RWPE2 (cell line): Measurements from ENCODE around the gene ITGB6.

Source experiments
- ATAC-seq: fragments of 200-7000 bp; cut with Tn5 transposase; 3 replicates; pipeline ENCODE4 v1.9.1; 2021; ENCODE audit warnings: low read depth
- DNase-seq: peaks from one replicate; pipeline ENCODE4 v3.0.0-alpha.2; 2020; ENCODE audit warnings: low spot score
- H3K27ac ChIP-seq: fragments of 450-650 bp; 2 replicates; pipeline ENCODE4 v1.5.1; 2017; ENCODE audit warnings: mild to moderate bottlenecking; ENCODE audit not compliant: poor library complexity, severe bottlenecking
- H3K27me3 ChIP-seq: fragments of 250-450 bp; sonication (Bioruptor Pico); 2 replicates; pipeline ENCODE4 v1.5.1; 2021; ENCODE audit warnings: mild to moderate bottlenecking, moderate library complexity; ENCODE audit not compliant: insufficient read depth, poor library complexity, severe bottlenecking
- H3K36me3 ChIP-seq: fragments of 250-450 bp; sonication (Bioruptor Pico); 2 replicates; pipeline ENCODE4 v1.5.1; 2020; ENCODE audit warnings: low read depth, mild to moderate bottlenecking, moderate library complexity
- H3K4me1 ChIP-seq: fragments of 250-450 bp; sonication (Bioruptor Pico); 2 replicates; pipeline ENCODE4 v1.5.1; 2021; ENCODE audit warnings: mild to moderate bottlenecking, moderate library complexity; ENCODE audit not compliant: insufficient read depth, poor library complexity, severe bottlenecking
- H3K4me3 ChIP-seq: fragments of 250-450 bp; sonication (Bioruptor Pico); 2 replicates; pipeline ENCODE4 v1.5.1; 2021; ENCODE audit warnings: mild to moderate bottlenecking, moderate library complexity; ENCODE audit not compliant: severe bottlenecking
- H3K9me3 ChIP-seq: fragments of 250-450 bp; sonication (Bioruptor Pico); 2 replicates; pipeline ENCODE4 v1.5.1; 2021; ENCODE audit warnings: mild to moderate bottlenecking, moderate library complexity; ENCODE audit not compliant: severe bottlenecking
- CTCF ChIP-seq: fragments of 450-650 bp; IDR thresholded peaks from one replicate; pipeline ENCODE4 v1.5.1; 2017; ENCODE audit warnings: mild to moderate bottlenecking, moderate library complexity; ENCODE audit not compliant: poor library complexity, severe bottlenecking

Gene ITGB6

GRCh38 chr2:160096409-160096808 lies 103.7 kb downstream of the ITGB6 start:
- Histone ChIP-seq H3K36me3 (peaks cover 21% of the 10 kb centered on the region), H3K4me3 (no peak overlapping the region), H3K9me3 (no peaks in the 10 kb centered on the region), H3K4me1 (peaks cover 7% of the 10 kb centered on the region), H3K27ac (peak overlapping the region; percentile 4), H3K27me3 (no peaks in the 10 kb centered on the region)
- DNase-seq (no peak), ATAC-seq (peak; percentile 58)
- TF ChIP-seq CTCF = no peak

DNA sequence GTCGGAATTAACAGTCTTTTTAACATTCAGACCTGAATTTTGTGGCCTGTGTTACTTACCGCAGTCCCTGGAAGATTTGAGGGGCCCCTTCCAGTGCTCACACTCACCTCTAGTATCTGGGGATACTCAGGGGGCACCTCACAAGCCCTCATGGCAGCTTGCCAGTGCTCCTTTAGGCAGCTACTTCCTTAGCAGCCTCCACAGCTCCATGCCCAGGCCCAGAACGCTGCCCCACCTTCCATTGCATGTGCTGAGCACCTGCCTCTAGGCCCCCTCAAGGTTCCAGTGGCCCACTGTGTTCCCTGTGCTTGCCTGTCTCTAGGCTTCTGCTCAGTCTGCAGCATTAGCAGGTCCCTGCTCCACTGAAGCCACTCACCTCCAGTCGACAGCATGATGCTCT lies 107.6 kb downstream of the ITGB6 start:
- Histone ChIP-seq H3K27ac (peak overlapping the region; percentile 89), H3K4me1 (peaks cover 12% of the 10 kb centered on the region), H3K4me3 (no peak overlapping the region), H3K9me3 (peaks cover 18% of the 10 kb centered on the region), H3K27me3 (no peaks in the 10 kb centered on the region), H3K36me3 (no peaks in the 10 kb centered on the region)
- DNase-seq (no peak), ATAC-seq (no peak)
- no peak for TF ChIP-seq CTCF

- Histone ChIP-seq H3K27ac (peak overlapping the region; percentile 89), H3K27me3 (no peaks in the 10 kb centered on the region), H3K4me1 (peaks cover 12% of the 10 kb centered on the region), H3K9me3 (peaks cover 26% of the 10 kb centered on the region), H3K4me3 (no peak overlapping the region), H3K36me3 (no peaks in the 10 kb centered on the region)
- no peak for TF ChIP-seq CTCF
- no peak for DNase-seq
- peak; percentile 78 for ATAC-seq
Measured at GRCh38 chr2:160091381-160091780, 108.7 kb downstream of the ITGB6 start.

GRCh38 chr2:160087854-160088745 lies 112.0 kb downstream of the ITGB6 start:
- ATAC-seq (no peak), DNase-seq (no peak)
- TF ChIP-seq CTCF = peak; percentile 16
- peaks cover 12% of the 10 kb centered on the region for H3K4me1 ChIP-seq
- H3K27ac ChIP-seq = no peak overlapping the region
- H3K4me3 ChIP-seq = no peak overlapping the region
- H3K9me3 ChIP-seq = peaks cover 29% of the 10 kb centered on the region
- H3K36me3 ChIP-seq = no peaks in the 10 kb centered on the region
- H3K27me3 ChIP-seq = no peaks in the 10 kb centered on the region

DNA sequence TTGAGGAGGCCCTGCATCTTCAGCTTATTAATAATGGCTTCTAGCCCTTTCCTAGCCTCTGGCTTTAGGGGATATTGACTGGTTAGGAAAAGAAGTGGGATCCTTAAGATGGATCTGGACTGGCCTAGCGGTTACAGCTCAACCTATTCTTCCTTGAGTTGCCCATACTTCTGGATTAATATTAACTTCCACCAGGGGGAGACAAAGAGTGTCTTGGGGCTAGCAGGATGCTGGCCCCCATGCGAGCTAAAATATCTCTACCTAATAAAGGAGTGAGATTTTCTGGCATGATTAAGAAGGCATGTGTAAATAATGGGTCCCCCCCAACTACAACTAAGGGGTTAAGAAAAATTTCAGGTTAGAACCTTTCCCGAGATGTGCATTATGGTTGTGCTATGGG lies 114.4 kb downstream of the ITGB6 start:
- no peaks in the 10 kb centered on the region for H3K27me3 ChIP-seq
- no peak overlapping the region for H3K27ac ChIP-seq
- ATAC-seq = no peak
- no peak overlapping the region for H3K4me3 ChIP-seq
- peaks cover 29% of the 10 kb centered on the region for H3K9me3 ChIP-seq
- DNase-seq = no peak
- H3K4me1 ChIP-seq = no peaks in the 10 kb centered on the region
- TF ChIP-seq CTCF = peak; percentile 30
- H3K36me3 ChIP-seq = no peaks in the 10 kb centered on the region
